NCI-H446 (cell line): ENCODE data around the gene SLC25A42.
"Not testable (repeated sequence)": the region's sequence is repeated elsewhere in the genome, so short reads cannot be mapped to it uniquely, and the experiment has no call there.

ENCODE experiments used
- DNase-seq, 2 experiments: peaks; one replicate each; lab custom pipeline; 2025; lab: John Stamatoyannopoulos, UW

Gene SLC25A42

GRCh38 chr19:19105365-19106055 is 41.7 kb downstream of the SLC25A42 start:
- no peak for DNase-seq

- DNase-seq: no peak
Measured at GRCh38 chr19:19106056-19106551, 42.3 kb downstream of the SLC25A42 start.

- DNase-seq: not testable (repeated sequence)
Measured at GRCh38 chr19:19106938-19107337, 43.1 kb downstream of the SLC25A42 start.

- no peak for DNase-seq
Measured at GRCh38 chr19:19107654-19108053, 43.9 kb downstream of the SLC25A42 start.

GRCh38 chr19:19109601-19110000 is 45.8 kb downstream of the SLC25A42 start:
- no peak for DNase-seq

GRCh38 chr19:19110410-19111135 is 46.8 kb downstream of the SLC25A42 start:
- no peak for DNase-seq

- DNase-seq: no peak
Measured at GRCh38 chr19:19111136-19111835, 47.5 kb downstream of the SLC25A42 start.

- no peak for DNase-seq
Measured at GRCh38 chr19:19111967-19112580, 48.3 kb downstream of the SLC25A42 start.

- DNase-seq: peak in 1 of 2 experiments; percentile 41
Measured at GRCh38 chr19:19113040-19113626, 49.3 kb downstream of the SLC25A42 start.

GRCh38 chr19:19115954-19116353 is 52.2 kb downstream of the SLC25A42 start:
- no peak for DNase-seq

GRCh38 chr19:19119325-19120237 is 55.8 kb downstream of the SLC25A42 start:
- DNase-seq: no peak

- no peak for DNase-seq
Measured at GRCh38 chr19:19120308-19121231, 56.8 kb downstream of the SLC25A42 start.

GRCh38 chr19:19121371-19121770 is 57.6 kb downstream of the SLC25A42 start:
- no peak for DNase-seq

GRCh38 chr19:19122902-19123301 is 59.1 kb downstream of the SLC25A42 start:
- DNase-seq: no peak

GRCh38 chr19:19123386-19123785 is 59.6 kb downstream of the SLC25A42 start:
- DNase-seq: no peak

- DNase-seq: no peak
Measured at GRCh38 chr19:19126102-19126501, 62.3 kb downstream of the SLC25A42 start.

- no peak for DNase-seq
Measured at GRCh38 chr19:19131989-19132388, 68.2 kb downstream of the SLC25A42 start.

- no peak for DNase-seq
Measured at GRCh38 chr19:19132912-19133311, 69.1 kb downstream of the SLC25A42 start.

GRCh38 chr19:19133985-19134384 is 70.2 kb downstream of the SLC25A42 start:
- no peak for DNase-seq

- no peak for DNase-seq
Measured at GRCh38 chr19:19134687-19135158, 70.9 kb downstream of the SLC25A42 start.
